K562 (cell line): ENCODE measurements around the gene SPPL2C. TPM values are rescaled to one million over a fixed set of nuclear protein-coding genes. Genes with fewer than 3 reads are reported as not detected.

ENCODE experiments used
- ATAC-seq: fragments of 200-7000 bp; cut with Tn5 transposase; 3 replicates; pipeline ENCODE4 v1.9.1; 2020; ENCODE audit warnings: moderate library complexity
- BruUV-seq: library from RNA; stranded (reverse); fragments of 400-500 nt; replicated peaks from 2 replicates; lab custom pipeline; 2021; lab: Mats Ljungman, UMichigan
- CTCF ChIA-PET: fragments of 300-600 bp; formaldehyde crosslinking; extraction: SDS; loops from one replicate; lab custom pipeline; 2021; ENCODE audit warnings: low intra/inter-chr PET ratio; lab: Yijun Ruan, JAX
- POLR2A ChIA-PET: fragments of 300-600, 350-650 bp; sonication (Branson Sonifier 250); formaldehyde crosslinking; extraction: SDS; loops from one replicate; lab custom pipeline; 2021; ENCODE audit warnings: antibody characterized with exemption, inconsistent platforms; lab: Yijun Ruan, JAX
- DNase-seq, 4 experiments: peaks; one replicate each; pipeline versions ENCODE4 v3.0.0 to v3.0.0-alpha.2; 2011 to 2018; ENCODE audit warnings: low spot score in 3 of 4, mixed read lengths in 3 of 4; ENCODE audit errors: extremely low read depth in 1 of 4
- FAIRE-seq: peaks from 2 replicates; lab custom pipeline; 2011; peaks lifted over from hg19 to GRCh38; lab: Jason Lieb, UNC
- H2AFZ ChIP-seq: 2 replicates; pipeline ENCODE4 v1.6.0; 2011; ENCODE audit warnings: low read depth, low read length, control low read depth, inconsistent platforms
- H3K27ac ChIP-seq: fragments of 200-600 bp; 3 replicates; pipeline ENCODE4 v1.8.0; 2011; ENCODE audit warnings: low read depth, mild to moderate bottlenecking, control low read depth, inconsistent platforms, low read length, moderate library complexity, mixed read lengths; ENCODE audit errors: extremely low read depth
- H3K27me3 ChIP-seq, 2 experiments: fragments of 300-600 bp in 1 of 2; 2 replicates in 1 of 2; 3 replicates in 1 of 2; pipeline versions ENCODE4 v1.6.0 to v1.8.0; 2011; ENCODE audit warnings: inconsistent platforms in 2 of 2, low read length in 2 of 2, mild to moderate bottlenecking in 1 of 2, mixed read lengths in 1 of 2, moderate library complexity in 1 of 2; ENCODE audit not compliant: control insufficient read depth in 2 of 2, insufficient read depth in 2 of 2
- H3K36me3 ChIP-seq: fragments of 300-600 bp; 3 replicates; pipeline ENCODE4 v1.8.0; 2011; ENCODE audit warnings: mild to moderate bottlenecking, low read length, inconsistent platforms; ENCODE audit not compliant: control insufficient read depth, insufficient read depth
- H3K4me1 ChIP-seq, 2 experiments: fragments of 200-600 bp in 1 of 2; replicated peaks in 1 of 2; 2 replicates in 1 of 2; 3 replicates in 1 of 2; pipeline versions ENCODE4 v1.5.1 to v1.8.0; 2011; ENCODE audit warnings: inconsistent platforms in 2 of 2, low read length in 2 of 2, mild to moderate bottlenecking in 1 of 2, mixed read lengths in 1 of 2, moderate library complexity in 1 of 2; ENCODE audit not compliant: control insufficient read depth in 2 of 2, insufficient read depth in 2 of 2
- H3K4me2 ChIP-seq: 2 replicates; pipeline ENCODE4 v1.6.1; 2011; ENCODE audit warnings: low read length, control low read depth, inconsistent platforms, mixed read lengths; ENCODE audit not compliant: insufficient read depth
- H3K4me3 ChIP-seq: fragments of 200-600 bp; sonication (generic), shearing (Covaris generic); 2 replicates; pipeline ENCODE4 v1.5.1; 2016; ENCODE audit warnings: control low read depth, inconsistent platforms
- H3K79me2 ChIP-seq: fragments of 200-600 bp; 3 replicates; pipeline ENCODE4 v1.8.0; 2011; ENCODE audit warnings: low read length, inconsistent platforms; ENCODE audit not compliant: control insufficient read depth, insufficient read depth
- H3K9ac ChIP-seq, 2 experiments: 2 replicates each; pipeline versions ENCODE4 v1.6.0 to v1.6.1; 2011; ENCODE audit warnings: low read depth in 2 of 2, low read length in 2 of 2, control low read depth in 1 of 2, inconsistent platforms in 1 of 2, mild to moderate bottlenecking in 1 of 2, mixed read lengths in 1 of 2; ENCODE audit not compliant: insufficient read depth in 1 of 2
- H3K9me1 ChIP-seq: one replicate; pipeline ENCODE4 v1.6.0; 2011; ENCODE audit warnings: inconsistent platforms, mild to moderate bottlenecking, low read length, moderate library complexity; ENCODE audit not compliant: control insufficient read depth, insufficient read depth
- H3K9me3 ChIP-seq: replicated peaks from 2 replicates; pipeline ENCODE4 v1.5.1; 2011; ENCODE audit warnings: low read depth, low read length, inconsistent platforms; ENCODE audit not compliant: control insufficient read depth, insufficient read depth
- H4K20me1 ChIP-seq: replicated peaks from 2 replicates; pipeline ENCODE4 v1.6.1; 2011; ENCODE audit warnings: low read length, inconsistent platforms, mixed read lengths; ENCODE audit not compliant: control insufficient read depth, insufficient read depth
- NFYB ChIP-seq: IDR thresholded peaks from 2 replicates; pipeline ENCODE4 v1.6.1; 2011; ENCODE audit warnings: mild to moderate bottlenecking, moderate library complexity; ENCODE audit not compliant: insufficient read length; ENCODE audit errors: extremely low read depth
- THRAP3 ChIP-seq: fragments of 450-650 bp; IDR thresholded peaks from 2 replicates; pipeline ENCODE4 v1.6.1; 2016; ENCODE audit warnings: mild to moderate bottlenecking, inconsistent platforms, borderline replicate concordance
- WGBS: fragments of 100-300 bp; shearing (Covaris generic); methylation state at CpG from one replicate; pipeline ENCODE4 v1.1.6; 2016; ENCODE audit warnings: low coverage, mixed read lengths; ENCODE audit not compliant: insufficient coverage; ENCODE audit errors: missing lambda C conversion rate; 5-methylcytosine and 5-hydroxymethylcytosine counted together
- in situ Hi-C: fragments of 300-500 bp; cut with MboI; formaldehyde crosslinking; loops from 4 replicates; pipeline ENCODE4 v1.15.0; 2018; ENCODE audit warnings: inconsistent platforms, mixed read lengths
- intact Hi-C: fragments of 100-400 bp; cut with micrococcal nuclease; formaldehyde crosslinking; loops from 2 replicates; pipeline ENCODE4 v1.14.2; 2022
- polyA plus RNA-seq, 8 experiments: library from polyadenylated mRNA; depleted of rRNA in 4 of 8; stranded (reverse) in 5 of 8; unstranded in 3 of 8; fragments of >200 nt; fragmentation: Nextera tagmentation in 2 of 8; fragmentation: Illumina TruSeq in 1 of 8; extraction: Ambion mirVana in 2 of 8; extraction: Trizol in 1 of 8; gene quantifications; 2 replicates each; pipeline versions ENCODE4 v1.2.1 to v1.2.3, GENCODE V29; 2011 to 2014; ENCODE audit warnings: inconsistent platforms in 1 of 8, missing spikeins in 1 of 8
- total RNA-seq, 7 experiments: library from RNA; depleted of rRNA in 6 of 7; stranded (reverse); fragments of >200 nt in 6 of 7; fragmentation: Illumina TruSeq in 2 of 7; extraction: Trizol in 2 of 7; gene quantifications; 2 replicates each; pipeline versions ENCODE4 v1.2.1 to v1.2.3, GENCODE V29; 2011 to 2021; ENCODE audit warnings: low replicate concordance in 1 of 7
- TF ChIP-seq, protein P1 (sequence below), 3 experiments: fragments of 200-800 bp in 1 of 3; fragments of 250-450 bp in 1 of 3; fragments of 450-650 bp in 1 of 3; sonication (Bioruptor Pico) in 1 of 3; sonication (Bioruptor generic) in 1 of 3; formaldehyde crosslinking in 1 of 3; IDR thresholded peaks; 2 replicates each; pipeline versions ENCODE4 v1.6.1 to v1.8.0; 2016 to 2022; ENCODE audit warnings: mild to moderate bottlenecking in 2 of 3, missing genetic modification characterization in 2 of 3, missing compliant biosample characterization in 1 of 3, moderate library complexity in 1 of 3

The SPPL2C gene
- total and polyA plus RNA-seq, 9 of the 15 experiments (the other 6 are each of a cell fraction or from before 2014, with no cell fraction given) = not detected

DNA sequence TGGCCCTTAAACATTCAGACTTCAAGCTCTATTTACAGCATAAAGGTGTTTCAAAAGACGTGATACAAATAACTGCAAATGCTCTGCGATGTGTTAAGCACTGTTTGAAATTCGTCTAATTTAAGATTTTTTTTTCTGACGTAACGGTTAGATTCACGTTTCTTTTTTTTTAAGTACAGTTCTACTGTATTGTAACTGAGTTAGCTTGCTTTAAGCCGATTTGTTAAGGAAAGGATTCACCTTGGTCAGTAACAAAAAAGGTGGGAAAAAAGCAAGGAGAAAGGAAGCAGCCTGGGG lies 49.0 kb downstream of the SPPL2C start:
- WGBS = 81% methylated on average over 7 of the region's 7 CpGs
- peak overlapping the region; percentile 100 for H2AFZ ChIP-seq
- peak overlapping the region; percentile 64 for H3K4me2 ChIP-seq
- H3K79me2 ChIP-seq = no peaks in the 10 kb centered on the region
- H3K9me3 ChIP-seq = peaks cover 4% of the 10 kb centered on the region
- H3K4me1 ChIP-seq = peaks cover 5 to 38% of the 10 kb centered on the region in 2 experiments; a peak in 3 of 5 replicates
- peaks cover 21 to 44% of the 10 kb centered on the region in 2 experiments; a peak in 4 of 5 replicates for H3K27me3 ChIP-seq
- FAIRE-seq (no peak), DNase-seq (no peak), ATAC-seq (no peak)
- no peak overlapping the region for H3K4me3 ChIP-seq
- intact Hi-C loops (no loop called here), in situ Hi-C loops (no loop called here)
- no peaks in the 10 kb centered on the region for H3K9me1 ChIP-seq
- peak overlapping the region in 1 of 2 experiments; percentile 23; a peak in 2 of 4 replicates for H3K9ac ChIP-seq
- no TSS peak for BruUV-seq
- POLR2A ChIA-PET = no interaction called here
- H3K27ac ChIP-seq = peak overlapping the region; percentile 72
- no peaks in the 10 kb centered on the region for H3K36me3 ChIP-seq
- H4K20me1 ChIP-seq = no peaks in the 10 kb centered on the region
- CTCF ChIA-PET = interaction anchor here (0.6 kb wide), 1 partner anchor 109 kb away, joined by 4 read pairs; no protein-coding TSS in a partner anchor
- TF ChIP-seq, protein P1, sequence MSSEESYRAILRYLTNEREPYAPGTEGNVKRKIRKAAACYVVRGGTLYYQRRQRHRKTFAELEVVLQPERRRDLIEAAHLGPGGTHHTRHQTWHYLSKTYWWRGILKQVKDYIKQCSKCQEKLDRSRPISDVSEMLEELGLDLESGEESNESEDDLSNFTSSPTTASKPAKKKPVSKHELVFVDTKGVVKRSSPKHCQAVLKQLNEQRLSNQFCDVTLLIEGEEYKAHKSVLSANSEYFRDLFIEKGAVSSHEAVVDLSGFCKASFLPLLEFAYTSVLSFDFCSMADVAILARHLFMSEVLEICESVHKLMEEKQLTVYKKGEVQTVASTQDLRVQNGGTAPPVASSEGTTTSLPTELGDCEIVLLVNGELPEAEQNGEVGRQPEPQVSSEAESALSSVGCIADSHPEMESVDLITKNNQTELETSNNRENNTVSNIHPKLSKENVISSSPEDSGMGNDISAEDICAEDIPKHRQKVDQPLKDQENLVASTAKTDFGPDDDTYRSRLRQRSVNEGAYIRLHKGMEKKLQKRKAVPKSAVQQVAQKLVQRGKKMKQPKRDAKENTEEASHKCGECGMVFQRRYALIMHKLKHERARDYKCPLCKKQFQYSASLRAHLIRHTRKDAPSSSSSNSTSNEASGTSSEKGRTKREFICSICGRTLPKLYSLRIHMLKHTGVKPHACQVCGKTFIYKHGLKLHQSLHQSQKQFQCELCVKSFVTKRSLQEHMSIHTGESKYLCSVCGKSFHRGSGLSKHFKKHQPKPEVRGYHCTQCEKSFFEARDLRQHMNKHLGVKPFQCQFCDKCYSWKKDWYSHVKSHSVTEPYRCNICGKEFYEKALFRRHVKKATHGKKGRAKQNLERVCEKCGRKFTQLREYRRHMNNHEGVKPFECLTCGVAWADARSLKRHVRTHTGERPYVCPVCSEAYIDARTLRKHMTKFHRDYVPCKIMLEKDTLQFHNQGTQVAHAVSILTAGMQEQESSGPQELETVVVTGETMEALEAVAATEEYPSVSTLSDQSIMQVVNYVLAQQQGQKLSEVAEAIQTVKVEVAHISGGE (CRISPR knock-in tag; IDR thresholded peaks at IDR 0.05) = peak in 1 of 3 experiments; percentile 39; a peak in 1 of 6 replicates
- peak; percentile 90; the same call in 1 of the 2 replicates for TF ChIP-seq THRAP3
- TF ChIP-seq NFYB = no peak
